HG03439 (cell line): ENCODE data around the gene TRIM23.

Experiments used
- ATAC-seq: cut with Tn5 transposase; IDR thresholded peaks from one replicate; pipeline ENCODE4 v1.9.1; 2021; ENCODE audit warnings: mild to moderate bottlenecking, moderate library complexity; ENCODE audit not compliant: unreplicated experiment

The TRIM23 gene

GRCh38 chr5:65566505-65566904 is 57.6 kb downstream of the TRIM23 start:
- no peak for ATAC-seq

- ATAC-seq, result no peak
These were observed 60.4 kb downstream of the TRIM23 start for GRCh38 chr5:65563777-65564176.

- ATAC-seq, result peak; percentile 99
These were observed 61.1 kb downstream of the TRIM23 start, which contains the start of the genes CENPK and PPWD1 for GRCh38 chr5:65562731-65563701. Gene CENPK, minus strand, starts transcription at chr5:65563168. Its CDS starts 8,261 bp downstream, at chr5:65554907. Gene PPWD1, plus strand, starts transcription at chr5:65563296. Its CDS starts 15 bp downstream, at chr5:65563311.

- ATAC-seq, result no peak
These were observed 67.4 kb downstream of the TRIM23 start for GRCh38 chr5:65556718-65557117.

GRCh38 chr5:65556181-65556580 is 68.0 kb downstream of the TRIM23 start:
- no peak for ATAC-seq

GRCh38 chr5:65555287-65555686 is 68.8 kb downstream of the TRIM23 start:
- ATAC-seq, result no peak

GRCh38 chr5:65553941-65554340 is 70.2 kb downstream of the TRIM23 start:
- ATAC-seq, result no peak

GRCh38 chr5:65548281-65548680 is 75.9 kb downstream of the TRIM23 start:
- no peak for ATAC-seq

- no peak for ATAC-seq
These were observed 78.0 kb downstream of the TRIM23 start for GRCh38 chr5:65546141-65546540.

GRCh38 chr5:65544473-65544872 is 79.7 kb downstream of the TRIM23 start:
- no peak for ATAC-seq

- no peak for ATAC-seq
These were observed 84.3 kb downstream of the TRIM23 start for GRCh38 chr5:65539827-65540226.
